Mammary epithelial cell (primary cell): ENCODE results near the gene ZBTB45.

ENCODE experiments used
- CTCF ChIP-seq, 2 donors: IDR thresholded peaks in 1 of 2; conservative IDR thresholded peaks in 1 of 2; 2 replicates each; pipeline ENCODE4 v1.5.1; 2011 to 2012; ENCODE audit warnings: inconsistent platforms in 2 of 2, low read length in 2 of 2, mild to moderate bottlenecking in 2 of 2, control low read depth in 1 of 2, low read depth in 1 of 2; ENCODE audit not compliant: insufficient read depth in 1 of 2; ENCODE audit errors: extremely low read depth in 1 of 2
- EZH2 ChIP-seq: IDR thresholded peaks from 2 replicates; pipeline ENCODE4 v1.6.1; 2012; ENCODE audit warnings: low read length, inconsistent platforms, borderline replicate concordance

- no peak for TF ChIP-seq CTCF (conservative IDR thresholded peaks at IDR 0.05 in 1 of 2, IDR thresholded peaks at IDR 0.05 in 1 of 2; ENCODE audit: extremely low read depth in 1 of 2, insufficient read depth in 1 of 2, low read depth in 1 of 2, low read length in 2 of 2)
- no peak for TF ChIP-seq EZH2
Measured at GRCh38 chr19:58476498-58477015, 43.1 kb downstream of the ZBTB45 start.
